WERI-Rb-1 (cell line): ENCODE data around the gene IQGAP1.
"Not testable (repeated sequence)": the region's sequence is repeated elsewhere in the genome, so short reads cannot be mapped to it uniquely, and the experiment has no call there.

Experiments used
- DNase-seq: peaks from one replicate; pipeline ENCODE4 v3.0.0-alpha.2; 2020
- H3K27ac ChIP-seq: fragments of 250-450 bp; sonication (Bioruptor Pico); 2 replicates; pipeline ENCODE4 v1.5.1; 2020; ENCODE audit warnings: mild to moderate bottlenecking, moderate library complexity
- H3K27me3 ChIP-seq: fragments of 250-450 bp; sonication (Bioruptor Pico); 2 replicates; pipeline ENCODE4 v1.5.1; 2021; ENCODE audit warnings: mild to moderate bottlenecking, low read depth, moderate library complexity; ENCODE audit not compliant: insufficient read depth, severe bottlenecking
- H3K36me3 ChIP-seq: fragments of 250-450 bp; sonication (Bioruptor Pico); 2 replicates; pipeline ENCODE4 v1.5.1; 2020; ENCODE audit warnings: mild to moderate bottlenecking, moderate library complexity
- H3K4me3 ChIP-seq: 2 replicates; pipeline ENCODE4 v1.5.1; 2011; ENCODE audit warnings: low read depth, mild to moderate bottlenecking, control low read depth, low read length
- H3K9me3 ChIP-seq: fragments of 250-450 bp; sonication (Bioruptor Pico); 2 replicates; pipeline ENCODE4 v1.5.1; 2021; ENCODE audit warnings: mild to moderate bottlenecking, moderate library complexity; ENCODE audit not compliant: severe bottlenecking
- CTCF ChIP-seq: IDR thresholded peaks from 2 replicates; pipeline ENCODE4 v1.5.1; 2011; ENCODE audit warnings: low read depth, mild to moderate bottlenecking, control low read depth, inconsistent platforms, low read length

The IQGAP1 gene

GRCh38 chr15:90407871-90408317 is 19.9 kb downstream of the IQGAP1 start:
- Histone ChIP-seq H3K4me3 (no peak overlapping the region), H3K36me3 (no peaks in the 10 kb centered on the region; the same call in 1 of the 2 replicates), H3K9me3 (no peaks in the 10 kb centered on the region), H3K27ac (no peak overlapping the region), H3K27me3 (no peaks in the 10 kb centered on the region)
- DNase-seq = no peak
- TF ChIP-seq CTCF = no peak

GRCh38 chr15:90408657-90409056 is 20.6 kb downstream of the IQGAP1 start:
- DNase-seq = no peak
- Histone ChIP-seq H3K27me3 (no peaks in the 10 kb centered on the region), H3K27ac (no peak overlapping the region), H3K36me3 (no peaks in the 10 kb centered on the region; the same call in 1 of the 2 replicates), H3K4me3 (no peak overlapping the region), H3K9me3 (no peaks in the 10 kb centered on the region)
- TF ChIP-seq CTCF = no peak

GRCh38 chr15:90409587-90409986 is 21.5 kb downstream of the IQGAP1 start:
- H3K27ac ChIP-seq, H3K36me3 ChIP-seq, H3K9me3 ChIP-seq, H3K27me3 ChIP-seq, H3K4me3 ChIP-seq, DNase-seq: not testable (repeated sequence)

GRCh38 chr15:90410316-90410715 is 22.3 kb downstream of the IQGAP1 start:
- not testable (repeated sequence) for DNase-seq, H3K27me3 ChIP-seq, H3K9me3 ChIP-seq, H3K36me3 ChIP-seq, H3K27ac ChIP-seq, H3K4me3 ChIP-seq

- no peak for DNase-seq
- TF ChIP-seq CTCF = no peak
- Histone ChIP-seq H3K9me3 (no peaks in the 10 kb centered on the region), H3K27ac (no peak overlapping the region), H3K4me3 (no peak overlapping the region), H3K36me3 (no peaks in the 10 kb centered on the region; the same call in 1 of the 2 replicates), H3K27me3 (no peaks in the 10 kb centered on the region)
Measured at GRCh38 chr15:90411176-90411575, 23.1 kb downstream of the IQGAP1 start.

GRCh38 chr15:90412356-90413194 is 24.5 kb downstream of the IQGAP1 start:
- no peaks in the 10 kb centered on the region; the same call in 1 of the 2 replicates for H3K36me3 ChIP-seq
- no peaks in the 10 kb centered on the region for H3K9me3 ChIP-seq
- H3K27me3 ChIP-seq = no peaks in the 10 kb centered on the region
- DNase-seq = no peak
- no peak overlapping the region for H3K27ac ChIP-seq
- TF ChIP-seq CTCF = no peak
- no peak overlapping the region for H3K4me3 ChIP-seq
